Thoracic aorta (tissue), 2 donors: Measurements from ENCODE around the gene SULT1C2. TPM values are rescaled to one million over a fixed set of nuclear protein-coding genes. Genes with fewer than 3 reads are reported as not detected.

Experiments
- ATAC-seq: fragments of 150-250 bp; one replicate; pipeline ENCODE4 v1.8.0; 2017; ENCODE audit warnings: low read depth; ENCODE audit not compliant: insufficient number of reproducible peaks, low FRiP score
- DNase-seq: peaks from one replicate; pipeline ENCODE4 v3.0.0-alpha.2; 2020; ENCODE audit warnings: low spot score
- H3K27ac ChIP-seq, 2 donors: fragments of 200-600 bp; sonication (generic); 1 replicate in 1 of 2; 2 replicates in 1 of 2; pipeline ENCODE4 v1.5.1; 2016; ENCODE audit warnings: mild to moderate bottlenecking in 2 of 2, moderate library complexity in 2 of 2
- H3K27me3 ChIP-seq: fragments of 200-600 bp; sonication (generic); replicated peaks from 2 replicates; pipeline ENCODE4 v1.6.0; 2016; ENCODE audit warnings: mild to moderate bottlenecking; ENCODE audit not compliant: insufficient read depth
- H3K36me3 ChIP-seq: fragments of 200-600 bp; sonication (generic); one replicate; pipeline ENCODE4 v1.5.1; 2016
- H3K4me1 ChIP-seq, 2 donors: fragments of 200-600 bp; sonication (generic); 1 replicate in 1 of 2; 2 replicates in 1 of 2; pipeline versions ENCODE4 v1.5.1 to v1.6.0; 2016; ENCODE audit warnings: low read depth in 2 of 2, mild to moderate bottlenecking in 1 of 2; ENCODE audit not compliant: control insufficient read depth in 1 of 2
- H3K4me3 ChIP-seq: fragments of 200-600 bp; sonication (generic); 2 replicates; pipeline ENCODE4 v1.5.1; 2016; ENCODE audit warnings: mild to moderate bottlenecking
- H3K9me3 ChIP-seq: fragments of 200-600 bp; sonication (generic); 2 replicates; pipeline ENCODE4 v1.5.1; 2016
- total RNA-seq, 2 donors: library from RNA; depleted of rRNA; stranded (reverse); fragments of >200 nt; gene quantifications; one replicate each; pipeline versions ENCODE4 v1.1.0 to v1.2.3, GENCODE V29; 2016
- TF ChIP-seq, protein P1 (sequence below): fragments of 200-600 bp; sonication (generic); IDR thresholded peaks from one replicate; pipeline ENCODE4 v1.5.1; 2019; ENCODE audit warnings: antibody characterized with exemption

SULT1C2 gene
- total RNA-seq, 2 donors from 2014 or later, result 16.6 TPM; not detected in 1

DNA sequence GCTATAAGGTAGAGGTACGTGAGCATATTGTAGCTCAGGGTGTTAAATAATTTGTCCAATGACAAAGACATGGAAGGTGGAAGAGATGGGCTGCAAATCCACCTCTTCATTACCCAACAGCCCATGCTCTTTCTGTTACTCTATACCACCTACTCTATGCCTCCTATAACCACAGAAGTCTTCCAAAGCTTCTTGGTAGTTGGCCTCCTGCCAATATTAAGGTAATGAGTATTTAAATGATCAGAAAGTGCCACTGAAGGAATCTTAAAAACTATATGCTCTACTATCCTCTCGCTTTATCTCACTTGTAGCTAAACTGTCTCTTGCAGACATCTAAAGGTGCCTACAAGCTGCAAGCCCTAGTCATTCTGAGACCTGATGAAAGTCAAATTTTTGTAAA is 41.1 kb downstream of the SULT1C2 start:
- no peak for DNase-seq
- Histone ChIP-seq H3K27ac (no peak overlapping the region), H3K27me3 (no peaks in the 10 kb centered on the region), H3K36me3 (no peaks in the 10 kb centered on the region), H3K4me1 (no peaks in the 10 kb centered on the region), H3K9me3 (no peaks in the 10 kb centered on the region), H3K4me3 (no peak overlapping the region)
- TF ChIP-seq, protein P1, sequence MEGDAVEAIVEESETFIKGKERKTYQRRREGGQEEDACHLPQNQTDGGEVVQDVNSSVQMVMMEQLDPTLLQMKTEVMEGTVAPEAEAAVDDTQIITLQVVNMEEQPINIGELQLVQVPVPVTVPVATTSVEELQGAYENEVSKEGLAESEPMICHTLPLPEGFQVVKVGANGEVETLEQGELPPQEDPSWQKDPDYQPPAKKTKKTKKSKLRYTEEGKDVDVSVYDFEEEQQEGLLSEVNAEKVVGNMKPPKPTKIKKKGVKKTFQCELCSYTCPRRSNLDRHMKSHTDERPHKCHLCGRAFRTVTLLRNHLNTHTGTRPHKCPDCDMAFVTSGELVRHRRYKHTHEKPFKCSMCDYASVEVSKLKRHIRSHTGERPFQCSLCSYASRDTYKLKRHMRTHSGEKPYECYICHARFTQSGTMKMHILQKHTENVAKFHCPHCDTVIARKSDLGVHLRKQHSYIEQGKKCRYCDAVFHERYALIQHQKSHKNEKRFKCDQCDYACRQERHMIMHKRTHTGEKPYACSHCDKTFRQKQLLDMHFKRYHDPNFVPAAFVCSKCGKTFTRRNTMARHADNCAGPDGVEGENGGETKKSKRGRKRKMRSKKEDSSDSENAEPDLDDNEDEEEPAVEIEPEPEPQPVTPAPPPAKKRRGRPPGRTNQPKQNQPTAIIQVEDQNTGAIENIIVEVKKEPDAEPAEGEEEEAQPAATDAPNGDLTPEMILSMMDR, result no peak
- ATAC-seq, result no peak

DNA sequence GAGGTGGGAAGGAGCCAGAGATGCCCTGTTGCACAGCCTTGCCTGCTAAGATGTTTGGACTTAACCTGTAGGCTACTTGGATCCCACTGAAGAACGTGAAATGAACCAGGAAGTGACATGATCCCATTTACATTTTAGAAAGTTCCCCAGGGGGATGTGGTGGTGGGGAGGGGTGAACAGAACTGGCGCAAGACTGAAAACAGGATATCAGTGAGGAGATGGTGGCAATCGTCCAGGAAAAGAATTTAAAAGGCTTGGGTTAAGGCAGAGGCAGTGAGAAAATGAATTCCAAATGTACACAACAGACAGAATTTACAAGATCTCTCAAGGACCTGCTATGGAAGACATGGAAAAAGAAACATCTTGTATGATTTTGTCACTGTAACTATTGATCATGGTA is 42.3 kb downstream of the SULT1C2 start:
- TF ChIP-seq, protein P1, result no peak
- Histone ChIP-seq H3K4me3 (no peak overlapping the region), H3K36me3 (no peaks in the 10 kb centered on the region), H3K27me3 (no peaks in the 10 kb centered on the region), H3K4me1 (no peaks in the 10 kb centered on the region), H3K27ac (no peak overlapping the region), H3K9me3 (no peaks in the 10 kb centered on the region)
- ATAC-seq, result no peak
- DNase-seq, result no peak

DNA sequence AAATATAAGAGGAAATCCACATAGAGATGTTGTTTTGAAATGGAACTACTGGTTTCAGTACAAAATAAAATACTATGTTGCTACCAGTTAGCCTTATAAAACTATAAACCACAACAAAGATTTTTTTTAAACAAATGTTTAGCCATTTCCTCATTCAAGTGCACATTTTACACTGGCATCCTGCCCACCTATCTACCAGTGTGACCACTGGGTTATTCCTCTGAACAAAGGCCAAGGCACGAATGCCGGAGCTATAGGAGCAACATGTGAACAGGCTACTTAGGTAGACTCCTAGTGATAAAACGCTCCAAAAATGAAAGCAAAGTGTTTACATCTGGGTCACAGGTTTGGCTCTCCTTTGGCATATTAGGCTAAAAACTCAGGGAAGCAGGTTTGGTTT is 57.3 kb downstream of the SULT1C2 start:
- ATAC-seq (no peak), DNase-seq (no peak)
- Histone ChIP-seq H3K4me1 (no peaks in the 10 kb centered on the region), H3K36me3 (no peaks in the 10 kb centered on the region), H3K27ac (no peak overlapping the region), H3K9me3 (no peaks in the 10 kb centered on the region), H3K4me3 (no peak overlapping the region), H3K27me3 (no peaks in the 10 kb centered on the region)
- TF ChIP-seq, protein P1, result no peak

DNA sequence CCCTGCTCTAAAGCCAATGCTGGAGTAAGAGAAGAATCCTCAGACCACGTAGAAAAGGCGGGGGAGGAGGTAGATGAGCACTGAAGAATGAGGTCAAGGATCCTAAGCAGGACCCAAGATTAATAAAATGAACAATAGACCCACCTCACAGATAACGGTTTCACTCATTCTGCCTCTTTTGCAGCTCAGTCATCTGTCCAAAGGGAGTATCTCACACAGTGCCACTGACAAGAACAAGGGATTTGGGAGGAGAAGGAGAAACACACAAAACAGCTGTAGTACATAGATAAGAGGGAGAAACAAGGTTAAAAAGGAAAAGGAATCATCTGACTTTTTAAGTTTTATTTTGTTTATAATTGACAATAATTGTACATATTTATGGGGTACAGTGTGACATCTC is 58.1 kb downstream of the SULT1C2 start:
- Histone ChIP-seq H3K4me3 (no peak overlapping the region), H3K9me3 (no peaks in the 10 kb centered on the region), H3K27ac (no peak overlapping the region), H3K27me3 (no peaks in the 10 kb centered on the region), H3K36me3 (no peaks in the 10 kb centered on the region), H3K4me1 (no peaks in the 10 kb centered on the region)
- TF ChIP-seq, protein P1, result no peak
- ATAC-seq (no peak), DNase-seq (no peak)

DNA sequence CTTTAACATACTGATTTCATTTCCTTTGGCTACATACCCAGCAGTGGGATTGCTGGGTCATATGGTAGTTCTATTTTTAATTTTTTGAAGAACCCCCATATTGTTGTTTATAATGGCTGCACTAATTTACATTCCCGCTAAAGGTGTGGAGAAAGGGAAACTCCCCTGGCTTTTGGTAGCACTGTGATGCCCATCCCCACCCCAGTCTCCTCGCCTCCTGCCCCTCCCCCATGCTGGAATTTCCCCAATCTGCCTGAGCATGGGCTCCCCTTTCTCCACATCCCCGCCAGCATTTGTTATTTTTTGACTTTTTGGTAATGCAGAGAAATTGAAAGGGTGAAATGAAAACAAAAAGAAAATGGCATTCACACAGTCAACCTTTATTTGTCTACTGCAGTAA is 59.1 kb downstream of the SULT1C2 start:
- H3K4me3 ChIP-seq, result no peak overlapping the region
- no peaks in the 10 kb centered on the region for H3K4me1 ChIP-seq
- TF ChIP-seq, protein P1, result no peak
- no peak overlapping the region for H3K27ac ChIP-seq
- no peaks in the 10 kb centered on the region for H3K27me3 ChIP-seq
- H3K36me3 ChIP-seq, result no peaks in the 10 kb centered on the region
- no peak for ATAC-seq
- no peak for DNase-seq
- no peaks in the 10 kb centered on the region for H3K9me3 ChIP-seq
